ENCODE results near the gene SSH3.

The SSH3 gene

GRCh38 chr11:67293090-67293489 lies 10.2 kb upstream of the SSH3 start:
- DNase-seq (ENCODE audit: low spot score) = no peak

- DNase-seq (ENCODE audit: low spot score) = no peak
Observed at GRCh38 chr11:67295846-67296245, 7.5 kb upstream of the SSH3 start.

GRCh38 chr11:67298786-67299185 lies 4.5 kb upstream of the SSH3 start:
- no peak for DNase-seq (ENCODE audit: low spot score)

- no peak for DNase-seq (ENCODE audit: low spot score)
Observed at GRCh38 chr11:67299471-67300191, 3.7 kb upstream of the SSH3 start.

- no peak for DNase-seq (ENCODE audit: low spot score)
Observed at GRCh38 chr11:67300256-67300755, 3.0 kb upstream of the SSH3 start.

- no peak for DNase-seq (ENCODE audit: low spot score)
Observed at GRCh38 chr11:67300756-67301312, 2.5 kb upstream of the SSH3 start.

GRCh38 chr11:67301313-67301921 lies 1.9 kb upstream of the SSH3 start:
- DNase-seq (ENCODE audit: low spot score) = no peak

- DNase-seq (ENCODE audit: low spot score) = no peak
Observed at GRCh38 chr11:67301951-67302516, 1.3 kb upstream of the SSH3 start.

- no peak for DNase-seq (ENCODE audit: low spot score)
Observed at GRCh38 chr11:67302571-67303131, 679 bp upstream of the SSH3 start.

GRCh38 chr11:67303835-67304411 lies 593 bp downstream of the SSH3 start:
- no peak for DNase-seq (ENCODE audit: low spot score)

- DNase-seq (ENCODE audit: low spot score) = no peak
Observed at GRCh38 chr11:67304511-67305113, 1.3 kb downstream of the SSH3 start.

GRCh38 chr11:67306769-67307544 lies 3.6 kb downstream of the SSH3 start:
- no peak for DNase-seq (ENCODE audit: low spot score)

- DNase-seq (ENCODE audit: low spot score) = no peak
Observed at GRCh38 chr11:67307545-67308001, 4.2 kb downstream of the SSH3 start.

GRCh38 chr11:67308031-67308866 lies 4.9 kb downstream of the SSH3 start:
- no peak for DNase-seq (ENCODE audit: low spot score)

GRCh38 chr11:67309166-67309565 lies 5.8 kb downstream of the SSH3 start:
- no peak for DNase-seq (ENCODE audit: low spot score)

- DNase-seq (ENCODE audit: low spot score) = no peak
Observed at GRCh38 chr11:67309661-67310061, 6.3 kb downstream of the SSH3 start.

- no peak for DNase-seq (ENCODE audit: low spot score)
Observed at GRCh38 chr11:67310246-67311050, 7.1 kb downstream of the SSH3 start.

- no peak for DNase-seq (ENCODE audit: low spot score)
Observed at GRCh38 chr11:67311051-67311555, 7.8 kb downstream of the SSH3 start.

GRCh38 chr11:67311556-67312082 lies 8.3 kb downstream of the SSH3 start:
- no peak for DNase-seq (ENCODE audit: low spot score)

Data from hematopoietic multipotent progenitor cell treated with erythropoietin and hydrocortisone succinate and interleukin-3 and kit ligand, for 17 days (in vitro differentiated cells).